CD4-positive, alpha-beta T cell (primary cell): ENCODE data around the gene SETD3. TPM values are rescaled to one million over a fixed set of nuclear protein-coding genes. Genes with fewer than 3 reads are reported as not detected.

ENCODE experiments used
- ATAC-seq: fragments of 200-7000 bp; cut with Tn5 transposase; one replicate; pipeline ENCODE4 v1.10.0; 2022; ENCODE audit warnings: mild to moderate bottlenecking; ENCODE audit not compliant: poor library complexity
- CTCF ChIA-PET: fragments of 350-600 bp; sonication (Branson Sonifier 250); formaldehyde crosslinking; loops from one replicate; lab custom pipeline; 2021; ENCODE audit warnings: antibody characterized with exemption, inconsistent platforms; lab: Charles Lee
- POLR2A ChIA-PET: fragments of 350-600 bp; sonication (Branson Sonifier 250); formaldehyde crosslinking; loops from one replicate; lab custom pipeline; 2021; ENCODE audit warnings: antibody characterized with exemption, inconsistent platforms; lab: Charles Lee
- DNase-seq, 14 experiments: peaks; one replicate each; pipeline ENCODE4 v3.0.0-alpha.2; 2013 to 2020; ENCODE audit warnings: mixed read lengths in 2 of 14
- H3K27ac ChIP-seq, 2 donors: one replicate each; pipeline versions ENCODE4 v1.5.1 to v1.7.0; 2013; ENCODE audit warnings: low read length in 2 of 2, low read depth in 1 of 2, mild to moderate bottlenecking in 1 of 2
- H3K27me3 ChIP-seq, 2 experiments: 1 replicate in 1 of 2; 2 replicates in 1 of 2; pipeline versions ENCODE4 v1.6.1 to v1.7.0; 2013; ENCODE audit warnings: low read length in 2 of 2, control low read depth in 1 of 2, mild to moderate bottlenecking in 1 of 2, moderate library complexity in 1 of 2; ENCODE audit not compliant: insufficient read depth in 2 of 2, control insufficient read depth in 1 of 2
- H3K36me3 ChIP-seq: one replicate; pipeline ENCODE4 v1.6.1; 2013; ENCODE audit warnings: low read length, control low read depth; ENCODE audit not compliant: insufficient read depth
- H3K4me1 ChIP-seq: one replicate; pipeline ENCODE4 v1.6.1; 2013; ENCODE audit warnings: low read length, control low read depth; ENCODE audit not compliant: insufficient read depth
- H3K4me3 ChIP-seq: one replicate; pipeline ENCODE4 v1.5.1; 2013; ENCODE audit warnings: mild to moderate bottlenecking, low read length, moderate library complexity
- H3K9me3 ChIP-seq, 2 experiments: 1 replicate in 1 of 2; 2 replicates in 1 of 2; pipeline versions ENCODE4 v1.6.1 to v1.7.0; 2013; ENCODE audit warnings: low read length in 2 of 2, mild to moderate bottlenecking in 2 of 2, control low read depth in 1 of 2, moderate library complexity in 1 of 2; ENCODE audit not compliant: control insufficient read depth in 1 of 2, insufficient read depth in 1 of 2
- H3K27ac Mint-ChIP-seq: one replicate; pipeline ENCODE4 v1.8.0; 2020; ENCODE audit warnings: mixed read lengths
- H3K27me3 Mint-ChIP-seq: one replicate; pipeline ENCODE4 v1.8.0; 2021; ENCODE audit warnings: mixed read lengths
- H3K36me3 Mint-ChIP-seq: one replicate; pipeline ENCODE4 v1.8.0; 2021; ENCODE audit warnings: low read depth, mixed read lengths
- H3K4me1 Mint-ChIP-seq: one replicate; pipeline ENCODE4 v1.8.0; 2021; ENCODE audit warnings: low read depth, mixed read lengths
- H3K4me3 Mint-ChIP-seq: one replicate; pipeline ENCODE4 v1.8.0; 2020; ENCODE audit warnings: mild to moderate bottlenecking, mixed read lengths
- H3K9me3 Mint-ChIP-seq: one replicate; pipeline ENCODE4 v1.8.0; 2020; ENCODE audit warnings: mixed read lengths
- intact Hi-C, 2 experiments: fragments of 100-400 bp; cut with DNase I in 1 of 2; cut with micrococcal nuclease in 1 of 2; formaldehyde crosslinking; loops; one replicate each; pipeline versions ENCODE4 v1.15.1 to v1.9.0; 2023 to 2025; cut with DNase I, micrococcal nuclease
- total RNA-seq, 174 experiments: library from RNA in 2 of 174; stranded (reverse) in 2 of 174; gene quantifications; one replicate each; pipeline ENCODE4 v1.2.3 and lab custom pipeline; 2021 to 2026
- TF ChIP-seq, protein P1 (sequence below): fragments of 200-600 bp; IDR thresholded peaks from one replicate; pipeline ENCODE4 v1.8.0; 2022; ENCODE audit warnings: antibody characterized with exemption, mild to moderate bottlenecking

The SETD3 gene
- total RNA-seq, 2 experiments from 2014 or later: 46.1 to 51.4 TPM

DNA sequence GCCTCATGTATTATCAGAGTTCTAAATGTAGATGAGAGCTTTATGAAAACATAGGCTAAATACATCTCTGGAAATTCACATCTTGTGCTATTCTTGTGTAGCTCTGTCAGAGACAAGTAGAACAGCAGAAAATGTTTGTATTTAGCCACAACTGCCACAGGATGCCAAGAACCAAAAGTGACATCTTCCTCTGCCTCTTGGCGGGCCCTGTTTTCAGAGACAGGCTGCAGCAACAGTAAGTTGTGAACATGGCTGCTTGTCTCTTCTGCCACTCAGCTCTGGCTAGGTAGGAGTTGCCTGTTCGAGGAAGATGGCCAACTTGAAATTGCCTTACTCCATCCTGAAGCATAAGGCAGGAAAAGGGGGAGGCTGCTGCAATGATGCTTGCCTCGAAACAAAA is 30.4 kb downstream of the SETD3 start:
- Histone ChIP-seq H3K4me1 (no peaks in the 10 kb centered on the region), H3K27ac (no peak overlapping the region), H3K4me3 (no peak overlapping the region), H3K9me3 (no peaks in the 10 kb centered on the region), H3K27me3 (no peaks in the 10 kb centered on the region), H3K36me3 (peaks cover 68% of the 10 kb centered on the region)
- TF ChIP-seq, protein P1, sequence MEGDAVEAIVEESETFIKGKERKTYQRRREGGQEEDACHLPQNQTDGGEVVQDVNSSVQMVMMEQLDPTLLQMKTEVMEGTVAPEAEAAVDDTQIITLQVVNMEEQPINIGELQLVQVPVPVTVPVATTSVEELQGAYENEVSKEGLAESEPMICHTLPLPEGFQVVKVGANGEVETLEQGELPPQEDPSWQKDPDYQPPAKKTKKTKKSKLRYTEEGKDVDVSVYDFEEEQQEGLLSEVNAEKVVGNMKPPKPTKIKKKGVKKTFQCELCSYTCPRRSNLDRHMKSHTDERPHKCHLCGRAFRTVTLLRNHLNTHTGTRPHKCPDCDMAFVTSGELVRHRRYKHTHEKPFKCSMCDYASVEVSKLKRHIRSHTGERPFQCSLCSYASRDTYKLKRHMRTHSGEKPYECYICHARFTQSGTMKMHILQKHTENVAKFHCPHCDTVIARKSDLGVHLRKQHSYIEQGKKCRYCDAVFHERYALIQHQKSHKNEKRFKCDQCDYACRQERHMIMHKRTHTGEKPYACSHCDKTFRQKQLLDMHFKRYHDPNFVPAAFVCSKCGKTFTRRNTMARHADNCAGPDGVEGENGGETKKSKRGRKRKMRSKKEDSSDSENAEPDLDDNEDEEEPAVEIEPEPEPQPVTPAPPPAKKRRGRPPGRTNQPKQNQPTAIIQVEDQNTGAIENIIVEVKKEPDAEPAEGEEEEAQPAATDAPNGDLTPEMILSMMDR: no peak
- CTCF ChIA-PET: no interaction called here
- Mint-ChIP-seq H3K27ac (no peak overlapping the region), H3K36me3 (peaks cover 87% of the 10 kb centered on the region), H3K27me3 (no peaks in the 10 kb centered on the region), H3K4me1 (peaks cover under 1% of the 10 kb centered on the region), H3K4me3 (no peak overlapping the region), H3K9me3 (no peaks in the 10 kb centered on the region)
- intact Hi-C loops: no loop called here
- DNase-seq: no peak
- POLR2A ChIA-PET: interaction anchor here (1.3 kb wide), 1 partner anchor 31 kb away, joined by 4 read pairs; the partner anchor contains the start of genes CCNK and SETD3
- no peak for ATAC-seq

DNA sequence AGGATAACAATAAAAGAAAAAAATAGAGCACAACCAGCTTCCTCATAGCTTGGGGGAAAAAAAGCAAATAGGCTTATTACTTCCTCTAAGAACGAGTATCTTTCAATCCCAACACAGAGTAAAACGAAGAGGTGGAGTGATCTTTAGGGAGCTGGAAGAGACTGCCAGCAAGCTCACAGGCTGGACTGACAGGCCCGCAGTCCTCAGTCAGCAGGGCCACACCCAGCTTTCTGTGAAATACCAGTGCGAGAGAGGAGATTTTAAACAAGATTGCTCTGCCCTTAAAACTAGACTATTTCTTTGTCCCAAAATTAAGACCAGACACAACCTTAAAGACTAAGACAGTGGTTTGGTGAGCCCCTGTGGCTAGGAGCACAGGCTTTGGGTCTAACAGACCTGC is 32.9 kb downstream of the SETD3 start:
- intact Hi-C loops: no loop called here
- TF ChIP-seq, protein P1: no peak
- Mint-ChIP-seq H3K36me3 (peaks cover 89% of the 10 kb centered on the region), H3K9me3 (no peaks in the 10 kb centered on the region), H3K4me3 (no peak overlapping the region), H3K27ac (no peak overlapping the region), H3K27me3 (no peaks in the 10 kb centered on the region), H3K4me1 (peaks cover 11% of the 10 kb centered on the region)
- no peaks in the 10 kb centered on the region for H3K4me1 ChIP-seq
- no peaks in the 10 kb centered on the region for H3K9me3 ChIP-seq
- no peaks in the 10 kb centered on the region for H3K27me3 ChIP-seq
- ATAC-seq (no peak), DNase-seq (no peak)
- ChIA-PET POLR2A (no interaction called here), CTCF (interaction anchor here (1.0 kb wide), 1 partner anchor 14 kb away, joined by 3 read pairs; no protein-coding TSS in a partner anchor)
- no peak overlapping the region for H3K4me3 ChIP-seq
- H3K36me3 ChIP-seq: peaks cover 67% of the 10 kb centered on the region
- no peak overlapping the region for H3K27ac ChIP-seq

DNA sequence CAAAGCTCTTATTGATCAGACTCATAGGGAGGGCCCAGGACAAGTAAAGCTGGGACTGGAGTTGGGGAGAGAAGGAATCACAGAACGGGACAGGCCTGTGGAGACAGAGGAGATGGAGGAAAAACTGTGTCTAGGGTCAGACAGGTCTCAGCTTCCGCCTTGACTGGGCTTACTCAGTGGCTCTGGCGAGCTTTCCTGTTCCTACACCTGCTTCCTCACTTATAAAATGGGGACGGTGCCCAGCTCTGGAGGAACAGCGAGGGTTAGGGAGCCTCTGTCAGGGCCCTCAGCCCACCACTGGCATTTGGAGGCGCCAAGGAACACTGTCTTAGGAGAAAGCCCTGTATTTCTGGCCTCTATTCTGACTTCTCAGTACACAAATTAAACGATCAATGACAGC is 34.7 kb downstream of the SETD3 start:
- Mint-ChIP-seq H3K4me3 (no peak overlapping the region), H3K4me1 (peaks cover 29% of the 10 kb centered on the region), H3K9me3 (no peaks in the 10 kb centered on the region), H3K27ac (no peak overlapping the region), H3K27me3 (no peaks in the 10 kb centered on the region), H3K36me3 (peaks cover 92% of the 10 kb centered on the region)
- H3K27ac ChIP-seq: no peak overlapping the region
- intact Hi-C loops: no loop called here
- TF ChIP-seq, protein P1: no peak
- no peaks in the 10 kb centered on the region for H3K9me3 ChIP-seq
- no peak overlapping the region for H3K4me3 ChIP-seq
- CTCF ChIA-PET: no interaction called here
- no peak for DNase-seq
- peaks cover 9% of the 10 kb centered on the region for H3K4me1 ChIP-seq
- ATAC-seq: no peak
- H3K27me3 ChIP-seq: no peaks in the 10 kb centered on the region
- POLR2A ChIA-PET: no interaction called here
- peaks cover 68% of the 10 kb centered on the region for H3K36me3 ChIP-seq
